GM18858 (cell line): ENCODE measurements around the gene GPR135.

ENCODE experiments used
- ATAC-seq: cut with Tn5 transposase; IDR thresholded peaks from one replicate; pipeline ENCODE4 v1.9.1; 2021; ENCODE audit not compliant: unreplicated experiment

GPR135 gene, protein sequence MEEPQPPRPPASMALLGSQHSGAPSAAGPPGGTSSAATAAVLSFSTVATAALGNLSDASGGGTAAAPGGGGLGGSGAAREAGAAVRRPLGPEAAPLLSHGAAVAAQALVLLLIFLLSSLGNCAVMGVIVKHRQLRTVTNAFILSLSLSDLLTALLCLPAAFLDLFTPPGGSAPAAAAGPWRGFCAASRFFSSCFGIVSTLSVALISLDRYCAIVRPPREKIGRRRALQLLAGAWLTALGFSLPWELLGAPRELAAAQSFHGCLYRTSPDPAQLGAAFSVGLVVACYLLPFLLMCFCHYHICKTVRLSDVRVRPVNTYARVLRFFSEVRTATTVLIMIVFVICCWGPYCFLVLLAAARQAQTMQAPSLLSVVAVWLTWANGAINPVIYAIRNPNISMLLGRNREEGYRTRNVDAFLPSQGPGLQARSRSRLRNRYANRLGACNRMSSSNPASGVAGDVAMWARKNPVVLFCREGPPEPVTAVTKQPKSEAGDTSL

GRCh38 chr14:59465316-59466135, at the start of gene GPR135:
GPR135 (minus strand) TSS chr14:59465380; CDS start chr14:59465226, 154 bp downstream.
- peak; percentile 24 for ATAC-seq

DNA sequence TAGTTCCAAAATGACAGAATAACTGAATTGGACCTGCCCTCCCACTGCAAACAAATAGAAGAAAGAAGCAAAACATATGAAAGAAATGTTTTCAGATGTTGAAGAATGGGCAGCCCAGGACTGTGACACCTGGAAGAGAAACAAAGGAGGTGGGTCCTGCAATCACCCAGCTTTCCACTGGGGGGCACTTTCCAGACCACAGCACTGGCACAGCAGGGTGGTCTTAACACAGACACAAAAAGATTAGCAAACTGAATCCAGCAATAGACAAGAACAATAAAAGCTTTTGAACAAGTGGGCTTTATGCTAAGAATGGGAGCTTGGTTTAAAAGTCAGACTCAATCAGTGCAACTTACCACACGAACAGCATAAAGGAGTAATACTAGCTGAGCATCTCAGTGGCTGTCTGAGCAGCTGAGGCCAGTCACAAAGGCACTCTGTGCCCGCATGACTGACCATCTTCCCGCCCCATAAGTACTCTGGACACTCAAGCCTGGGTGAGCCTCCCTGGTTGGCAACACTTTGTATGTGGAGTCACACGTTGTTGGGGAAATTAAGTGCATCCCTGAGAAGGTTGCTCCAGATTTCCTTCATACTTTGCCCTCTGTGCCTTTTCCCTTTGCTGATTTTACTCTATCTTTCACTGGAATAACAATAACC, 46.9 kb upstream of the GPR135 start:
- no peak for ATAC-seq

DNA sequence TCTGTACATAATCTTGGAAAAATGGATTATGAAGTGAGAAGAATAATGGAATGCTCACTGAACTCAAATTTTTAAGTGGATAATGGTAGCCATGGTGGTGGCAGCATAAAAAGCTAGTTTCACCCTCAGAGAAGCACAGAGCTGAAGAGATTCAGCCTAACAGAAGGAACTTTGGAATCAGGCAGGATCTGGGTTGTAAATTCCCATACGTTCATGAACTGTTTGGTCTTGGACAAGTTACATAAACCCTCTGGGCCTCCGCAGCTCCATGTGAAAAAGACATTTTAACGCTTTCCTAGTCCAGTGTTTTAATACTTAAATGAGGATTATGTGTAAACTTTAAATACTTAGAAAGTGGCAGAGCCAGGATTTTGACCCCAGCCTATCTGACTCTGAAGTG, 45.8 kb upstream of the GPR135 start:
- no peak for ATAC-seq

DNA sequence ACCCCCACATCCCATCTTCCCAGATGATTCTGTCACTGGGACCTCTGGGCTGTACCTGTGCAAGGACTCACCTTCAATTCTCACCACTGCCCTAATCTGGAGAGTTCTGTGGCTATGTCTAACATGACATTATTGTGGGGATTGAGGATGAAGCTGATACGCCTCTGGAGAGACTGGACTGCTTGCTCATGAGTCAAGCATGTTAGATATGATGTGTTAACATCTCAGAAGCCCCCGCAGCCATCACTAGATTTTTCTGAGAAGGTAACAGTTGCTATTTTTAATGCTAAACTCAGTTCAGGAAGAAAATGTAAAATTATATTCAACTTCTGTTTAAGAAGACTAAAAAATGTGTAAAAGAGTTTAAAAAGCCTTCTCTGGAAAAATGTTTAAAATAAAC, 44.8 kb upstream of the GPR135 start:
- no peak for ATAC-seq

GRCh38 chr14:59509101-59509500, 43.9 kb upstream of the GPR135 start:
- ATAC-seq = no peak

DNA sequence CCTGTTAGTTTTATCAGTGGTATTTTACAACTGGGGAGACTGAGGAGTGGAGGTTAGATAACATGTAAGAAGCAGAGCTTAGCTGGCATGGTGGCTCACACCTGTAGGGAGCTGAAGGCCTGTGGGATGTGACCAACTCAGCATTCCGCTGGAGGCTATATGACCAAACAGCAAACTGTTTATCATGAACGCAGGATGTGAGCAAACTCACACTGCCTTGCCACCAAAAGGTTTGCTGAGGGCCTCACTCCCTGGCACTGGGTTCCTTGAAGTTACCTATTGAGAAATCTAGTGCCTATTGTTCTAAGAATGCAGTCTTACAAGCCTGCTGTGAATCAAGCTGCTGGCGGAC, 42.5 kb upstream of the GPR135 start:
- ATAC-seq = no peak

- peak; percentile 68 for ATAC-seq
Observed at GRCh38 chr14:59507063-59507751, 42.0 kb upstream of the GPR135 start.

DNA sequence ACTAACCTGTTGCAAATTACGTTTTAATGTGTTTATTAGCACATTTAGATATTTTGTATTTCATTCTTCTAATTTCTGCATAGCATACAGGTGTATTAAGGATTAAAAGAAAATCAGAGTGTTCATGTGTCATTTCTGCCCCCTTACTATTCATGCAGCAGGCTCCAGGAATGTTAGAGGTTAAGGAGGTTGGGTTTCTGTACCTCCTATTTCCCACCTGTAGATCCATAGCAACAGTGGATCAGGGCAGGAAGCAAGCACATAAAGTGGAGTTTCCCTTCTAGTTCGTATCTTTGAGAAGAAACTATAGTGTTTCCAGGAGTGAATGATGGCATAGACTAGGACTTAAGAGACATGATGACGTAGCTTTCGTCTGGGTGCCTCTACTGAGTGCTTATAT, 38.1 kb upstream of the GPR135 start:
- ATAC-seq = no peak

DNA sequence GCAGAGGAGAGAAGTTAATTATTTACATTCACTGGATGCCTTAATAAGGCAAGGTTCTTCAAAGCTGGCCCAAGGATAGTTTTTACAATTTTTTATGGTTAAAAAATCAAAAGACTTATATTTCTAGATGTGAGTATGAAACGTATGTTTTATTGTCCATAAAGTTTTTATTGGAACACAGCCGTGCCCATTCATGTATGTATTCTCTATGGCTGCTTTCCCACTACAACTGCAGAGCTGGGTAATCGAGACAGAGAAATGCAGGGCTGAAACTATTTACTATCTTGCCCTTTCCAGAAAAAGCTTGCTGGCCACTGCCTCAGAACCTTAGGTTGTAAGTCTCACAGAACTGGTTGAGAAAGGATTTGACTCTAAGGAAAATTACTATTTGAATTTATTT, 35.6 kb upstream of the GPR135 start:
- no peak for ATAC-seq

DNA sequence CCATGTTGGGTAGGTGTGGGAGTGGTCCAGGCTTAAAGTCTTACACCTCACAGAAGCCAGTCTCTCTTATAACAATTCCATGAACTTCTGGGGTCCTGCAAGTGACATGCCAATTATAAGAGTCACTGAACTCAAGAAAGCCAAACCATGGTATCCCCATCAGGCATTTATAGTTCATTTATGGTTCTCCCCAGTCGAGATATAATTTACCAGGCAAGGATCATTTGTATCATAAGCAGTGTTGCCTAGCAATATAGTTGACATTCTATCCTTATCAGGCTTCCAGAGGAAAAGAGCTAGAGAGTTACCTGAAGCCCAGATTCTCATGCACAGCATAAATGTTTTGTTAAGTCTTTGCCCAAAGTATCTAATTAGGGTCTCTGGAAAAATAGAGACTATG, 27.2 kb upstream of the GPR135 start:
- ATAC-seq = no peak

DNA sequence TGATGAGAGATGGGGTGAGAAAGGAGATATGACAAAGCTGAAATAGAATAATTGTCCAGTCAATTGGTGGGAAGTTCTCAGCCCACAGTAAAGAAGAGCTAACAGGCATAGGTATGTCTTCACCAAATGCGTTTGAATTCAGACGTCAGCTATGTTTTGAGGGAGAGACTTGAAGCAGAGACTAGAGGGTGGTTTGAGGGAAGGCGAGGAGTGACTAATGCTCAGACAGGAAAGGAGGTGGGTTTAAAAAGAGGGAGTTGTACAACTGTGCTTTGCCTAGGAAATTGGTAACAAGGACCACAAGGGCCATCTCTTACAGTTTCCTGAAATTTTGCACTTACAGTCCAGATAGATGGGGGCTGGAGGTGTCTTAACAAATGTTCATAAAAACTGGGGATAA, 25.6 kb upstream of the GPR135 start:
- no peak for ATAC-seq

DNA sequence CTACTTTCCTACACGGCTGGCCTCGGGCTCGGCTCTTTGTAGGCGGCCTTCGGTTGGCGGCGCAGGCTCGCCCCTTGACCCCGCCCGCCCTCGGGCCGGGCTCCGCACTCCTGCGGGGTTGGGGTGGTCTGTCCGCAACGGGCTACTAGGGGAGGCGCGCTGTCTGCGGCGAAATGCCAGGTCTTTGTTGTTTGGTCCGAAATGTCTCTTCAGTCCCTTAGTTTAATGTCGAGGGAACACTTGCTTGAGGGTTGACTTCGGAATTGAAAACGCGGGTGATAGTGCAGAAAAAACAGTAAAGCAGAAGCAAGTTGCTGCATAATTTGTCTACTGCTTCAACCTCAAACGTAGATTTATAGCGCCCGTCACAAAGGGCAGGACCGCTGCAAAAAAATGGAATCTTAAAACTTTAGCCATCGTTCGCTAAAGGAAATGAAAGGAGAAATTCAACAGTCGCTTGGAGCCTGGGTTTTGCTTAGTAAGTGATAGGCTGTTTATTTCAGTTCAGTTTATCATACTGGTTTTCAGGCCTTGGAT, 19.5 kb upstream of the GPR135 start:
- ATAC-seq = peak; percentile 28

GRCh38 chr14:59483819-59484638, 18.8 kb upstream of the GPR135 start, which contains the start of the genes JKAMP and L3HYPDH:
JKAMP (plus strand) TSS chr14:59484517; CDS start chr14:59484590, 73 bp downstream.
L3HYPDH (minus strand) TSS chr14:59484408; CDS start chr14:59484316, 92 bp downstream.
- ATAC-seq = peak; percentile 64

- no peak for ATAC-seq
Observed at GRCh38 chr14:59483363-59483762, 18.2 kb upstream of the GPR135 start.

GRCh38 chr14:59482541-59483331, 17.6 kb upstream of the GPR135 start:
- ATAC-seq = no peak

DNA sequence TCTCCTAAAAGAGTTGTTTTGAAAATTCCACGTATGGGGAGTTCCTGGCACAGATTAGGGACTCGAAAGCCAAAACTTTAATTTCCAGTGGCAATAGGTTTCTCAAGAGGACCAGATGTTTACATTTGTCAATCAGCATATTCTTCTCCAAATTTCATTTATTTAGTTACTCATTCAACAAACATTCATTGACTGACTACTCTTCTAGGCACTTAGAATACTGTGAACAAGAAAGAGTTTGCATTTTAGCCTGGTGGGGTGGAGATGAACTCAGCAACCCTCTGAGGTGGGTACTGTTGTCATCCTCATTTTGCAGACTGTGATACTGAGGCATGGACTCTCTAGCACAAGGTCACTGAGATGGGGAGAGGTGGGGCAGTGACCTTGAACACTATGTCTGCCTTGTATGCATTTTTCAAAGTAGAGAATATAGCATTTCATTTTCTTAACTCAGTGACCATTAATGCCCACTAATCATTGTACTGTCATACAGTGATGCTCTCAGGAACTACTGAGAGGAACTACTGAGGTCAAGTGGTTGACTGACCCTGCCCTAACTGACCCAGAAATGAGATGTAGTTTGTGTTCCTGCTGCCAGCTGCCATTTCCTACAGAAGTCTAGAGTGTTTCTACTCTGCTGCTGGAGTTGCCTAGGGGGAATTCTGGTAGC, 16.8 kb upstream of the GPR135 start:
- no peak for ATAC-seq

- ATAC-seq = no peak
Observed at GRCh38 chr14:59481407-59481806, 16.2 kb upstream of the GPR135 start.

- no peak for ATAC-seq
Observed at GRCh38 chr14:59480166-59480565, 15.0 kb upstream of the GPR135 start.
